Activated naive CD4-positive, alpha-beta T cell treated with anti-CD3 and anti-CD28 coated beads for 36 hours (primary cell): ENCODE data around the gene CNDP1. TPM values are rescaled to one million over a fixed set of nuclear protein-coding genes. Genes with fewer than 3 reads are reported as not detected.
A peak's percentile ranks its signal among the peaks of the same experiment; 100 is the strongest.

ENCODE experiments used
- CTCF ChIA-PET: fragments of 350-600 bp; sonication (Branson Sonifier 250); formaldehyde crosslinking; loops from one replicate; lab custom pipeline; 2021; ENCODE audit warnings: antibody characterized with exemption; lab: Charles Lee
- DNase-seq: peaks from one replicate; pipeline ENCODE4 v3.0.0-alpha.2; 2020
- H3K27ac Mint-ChIP-seq: one replicate; pipeline ENCODE4 v1.8.0; 2021; ENCODE audit warnings: mild to moderate bottlenecking, mixed read lengths
- H3K27me3 Mint-ChIP-seq: one replicate; pipeline ENCODE4 v1.8.0; 2021; ENCODE audit warnings: low read depth, mixed read lengths
- H3K36me3 Mint-ChIP-seq: one replicate; pipeline ENCODE4 v1.8.0; 2021; ENCODE audit warnings: low read depth, mixed read lengths
- H3K4me1 Mint-ChIP-seq: one replicate; pipeline ENCODE4 v1.8.0; 2021; ENCODE audit warnings: low read depth, mixed read lengths
- H3K4me3 Mint-ChIP-seq: one replicate; pipeline ENCODE4 v1.8.0; 2021; ENCODE audit warnings: mild to moderate bottlenecking, moderate library complexity, mixed read lengths
- H3K9me3 Mint-ChIP-seq: one replicate; pipeline ENCODE4 v1.8.0; 2021; ENCODE audit warnings: mixed read lengths
- intact Hi-C: fragments of 100-400 bp; cut with micrococcal nuclease; formaldehyde crosslinking; loops from one replicate; pipeline ENCODE4 v1.15.1; 2023
- total RNA-seq, 2 experiments: library from RNA; stranded (reverse); gene quantifications; one replicate each; pipeline ENCODE4 v1.2.3, GENCODE V29; 2021

Gene CNDP1
- total RNA-seq, 2 experiments from 2014 or later: not detected

DNA sequence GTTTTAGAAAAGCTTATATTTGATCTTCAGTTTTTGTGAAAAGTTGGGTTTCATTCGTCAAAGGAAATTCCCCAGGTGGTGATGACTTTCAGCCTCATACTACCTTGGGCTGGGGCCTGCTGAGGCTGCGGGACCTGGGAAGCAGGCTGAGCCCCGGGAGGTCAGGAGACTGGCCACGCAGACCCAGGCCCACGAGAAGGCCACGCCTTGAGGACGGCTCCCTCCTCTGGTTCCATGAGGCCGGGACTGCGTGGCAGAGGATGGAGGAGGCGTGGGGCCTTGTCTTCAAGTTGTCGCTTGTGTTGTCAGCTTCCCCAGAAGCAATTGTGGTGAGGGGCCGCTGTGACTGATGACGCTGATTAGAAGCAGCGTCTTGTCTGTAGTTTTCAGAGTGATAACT, 26.4 kb upstream of the CNDP1 start:
- H3K4me1 Mint-ChIP-seq: no peaks in the 10 kb centered on the region
- H3K9me3 Mint-ChIP-seq: no peaks in the 10 kb centered on the region
- H3K27me3 Mint-ChIP-seq: no peaks in the 10 kb centered on the region
- no peak overlapping the region for H3K27ac Mint-ChIP-seq
- no peak for DNase-seq
- CTCF ChIA-PET: interaction anchor here (1.1 kb wide), 1 partner anchor 10 kb away, joined by 3 read pairs; no protein-coding TSS in a partner anchor
- H3K4me3 Mint-ChIP-seq: no peak overlapping the region
- intact Hi-C loops: no loop called here
- H3K36me3 Mint-ChIP-seq: peaks cover 44% of the 10 kb centered on the region

DNA sequence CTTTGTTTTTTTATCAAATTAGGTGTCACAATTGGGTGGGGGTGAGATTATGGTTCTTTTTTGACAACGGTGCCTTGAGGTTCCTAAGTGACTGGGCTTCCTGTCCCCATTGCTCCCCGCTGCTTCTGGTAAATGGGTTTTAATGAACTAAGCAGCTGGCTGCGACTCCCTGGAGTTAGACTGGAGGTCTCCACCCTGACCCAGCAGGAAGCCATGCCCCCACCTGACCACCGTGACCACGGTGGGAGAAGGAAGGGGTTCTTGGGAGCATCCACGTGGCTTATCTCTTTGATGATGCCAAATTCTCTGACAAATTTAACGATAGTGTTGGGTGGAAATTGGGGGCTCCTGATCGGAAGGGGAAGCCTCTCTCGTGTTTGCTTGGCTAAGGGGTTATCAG, 25.9 kb upstream of the CNDP1 start:
- Mint-ChIP-seq H3K4me3 (no peak overlapping the region), H3K27ac (no peak overlapping the region), H3K4me1 (no peaks in the 10 kb centered on the region), H3K36me3 (peaks cover 41% of the 10 kb centered on the region), H3K27me3 (no peaks in the 10 kb centered on the region), H3K9me3 (no peaks in the 10 kb centered on the region)
- CTCF ChIA-PET: interaction anchor here (1.1 kb wide), 1 partner anchor 10 kb away, joined by 3 read pairs; no protein-coding TSS in a partner anchor
- intact Hi-C loops: no loop called here
- no peak for DNase-seq

GRCh38 chr18:74508821-74509225, 25.5 kb upstream of the CNDP1 start:
- Mint-ChIP-seq H3K27ac (no peak overlapping the region), H3K4me1 (no peaks in the 10 kb centered on the region), H3K9me3 (no peaks in the 10 kb centered on the region), H3K4me3 (no peak overlapping the region), H3K36me3 (peaks cover 41% of the 10 kb centered on the region), H3K27me3 (no peaks in the 10 kb centered on the region)
- DNase-seq: no peak
- intact Hi-C loops: no loop called here
- CTCF ChIA-PET: no interaction called here

- Mint-ChIP-seq H3K9me3 (no peaks in the 10 kb centered on the region), H3K27me3 (no peaks in the 10 kb centered on the region), H3K4me1 (no peaks in the 10 kb centered on the region), H3K27ac (no peak overlapping the region), H3K36me3 (peaks cover 46% of the 10 kb centered on the region), H3K4me3 (no peak overlapping the region)
- CTCF ChIA-PET: no interaction called here
- DNase-seq: peak; percentile 1
- intact Hi-C loops: no loop called here
Measured at GRCh38 chr18:74509856-74510769, 24.2 kb upstream of the CNDP1 start.

DNA sequence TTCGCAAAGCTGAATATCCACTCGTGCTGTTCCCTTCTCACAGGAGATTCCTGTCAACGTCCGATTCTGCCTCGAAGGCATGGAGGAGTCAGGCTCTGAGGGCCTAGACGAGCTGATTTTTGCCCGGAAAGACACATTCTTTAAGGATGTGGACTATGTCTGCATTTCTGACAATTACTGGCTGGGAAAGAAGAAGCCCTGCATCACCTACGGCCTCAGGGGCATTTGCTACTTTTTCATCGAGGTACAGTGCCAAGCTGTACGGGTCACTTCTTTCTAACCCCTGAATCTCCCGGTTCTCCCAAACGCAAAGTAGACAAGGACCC, 23.6 kb upstream of the CNDP1 start:
- DNase-seq: no peak
- Mint-ChIP-seq H3K36me3 (peaks cover 44% of the 10 kb centered on the region), H3K27me3 (no peaks in the 10 kb centered on the region), H3K4me1 (no peaks in the 10 kb centered on the region), H3K4me3 (no peak overlapping the region), H3K9me3 (no peaks in the 10 kb centered on the region), H3K27ac (no peak overlapping the region)
- CTCF ChIA-PET: no interaction called here
- intact Hi-C loops: no loop called here

DNA sequence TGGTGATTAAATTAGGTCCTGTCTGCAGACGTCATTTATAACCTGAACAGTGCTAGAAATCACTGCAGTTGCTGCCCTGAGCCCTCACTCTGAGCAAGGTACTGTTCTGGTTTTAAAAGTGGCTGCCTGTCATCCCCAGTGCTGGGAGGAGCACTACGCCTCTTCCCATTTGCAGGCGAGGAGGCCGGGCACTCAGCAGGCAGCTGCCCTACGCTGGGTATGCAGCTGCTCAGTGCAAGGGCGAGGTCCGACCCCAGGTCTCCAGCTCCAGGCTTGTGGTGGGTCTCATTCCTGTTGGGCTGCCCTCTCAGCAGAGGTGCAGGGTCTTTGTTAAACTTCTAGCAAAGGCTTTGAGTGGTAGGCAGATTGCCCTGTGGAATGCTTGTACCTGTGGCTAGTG, 22.5 kb upstream of the CNDP1 start:
- Mint-ChIP-seq H3K9me3 (no peaks in the 10 kb centered on the region), H3K27me3 (no peaks in the 10 kb centered on the region), H3K4me3 (no peak overlapping the region), H3K4me1 (no peaks in the 10 kb centered on the region), H3K36me3 (peaks cover 43% of the 10 kb centered on the region), H3K27ac (no peak overlapping the region)
- CTCF ChIA-PET: interaction anchor here (0.6 to 2.4 kb wide), 3 partner anchors 40 to 50 kb away, joined by 3 to 12 read pairs (median 3); no protein-coding TSS in a partner anchor
- intact Hi-C loops: no loop called here
- DNase-seq: no peak

- Mint-ChIP-seq H3K27ac (no peak overlapping the region), H3K36me3 (peaks cover 39% of the 10 kb centered on the region), H3K4me3 (no peak overlapping the region), H3K4me1 (no peaks in the 10 kb centered on the region), H3K27me3 (no peaks in the 10 kb centered on the region), H3K9me3 (no peaks in the 10 kb centered on the region)
- DNase-seq: no peak
- CTCF ChIA-PET: interaction anchor here (0.9 to 2.4 kb wide), 2 partner anchors 39 to 49 kb away, joined by 3 to 12 read pairs; no protein-coding TSS in a partner anchor
- intact Hi-C loops: no loop called here
Measured at GRCh38 chr18:74512321-74513053, 21.8 kb upstream of the CNDP1 start.

GRCh38 chr18:74513149-74513882, 21.0 kb upstream of the CNDP1 start:
- intact Hi-C loops: no loop called here
- H3K27me3 Mint-ChIP-seq: no peaks in the 10 kb centered on the region
- DNase-seq: no peak
- H3K9me3 Mint-ChIP-seq: no peaks in the 10 kb centered on the region
- no peak overlapping the region for H3K4me3 Mint-ChIP-seq
- H3K27ac Mint-ChIP-seq: no peak overlapping the region
- H3K36me3 Mint-ChIP-seq: peaks cover 38% of the 10 kb centered on the region
- H3K4me1 Mint-ChIP-seq: no peaks in the 10 kb centered on the region
- CTCF ChIA-PET: interaction anchor here (2.4 kb wide), 1 partner anchor 39 kb away, joined by 12 read pairs; no protein-coding TSS in a partner anchor

- H3K36me3 Mint-ChIP-seq: peaks cover 38% of the 10 kb centered on the region
- no peaks in the 10 kb centered on the region for H3K9me3 Mint-ChIP-seq
- H3K4me1 Mint-ChIP-seq: no peaks in the 10 kb centered on the region
- CTCF ChIA-PET: no interaction called here
- no peak overlapping the region for H3K4me3 Mint-ChIP-seq
- no peak for DNase-seq
- H3K27me3 Mint-ChIP-seq: no peaks in the 10 kb centered on the region
- H3K27ac Mint-ChIP-seq: no peak overlapping the region
- intact Hi-C loops: no loop called here
Measured at GRCh38 chr18:74513883-74514205, 20.5 kb upstream of the CNDP1 start.

DNA sequence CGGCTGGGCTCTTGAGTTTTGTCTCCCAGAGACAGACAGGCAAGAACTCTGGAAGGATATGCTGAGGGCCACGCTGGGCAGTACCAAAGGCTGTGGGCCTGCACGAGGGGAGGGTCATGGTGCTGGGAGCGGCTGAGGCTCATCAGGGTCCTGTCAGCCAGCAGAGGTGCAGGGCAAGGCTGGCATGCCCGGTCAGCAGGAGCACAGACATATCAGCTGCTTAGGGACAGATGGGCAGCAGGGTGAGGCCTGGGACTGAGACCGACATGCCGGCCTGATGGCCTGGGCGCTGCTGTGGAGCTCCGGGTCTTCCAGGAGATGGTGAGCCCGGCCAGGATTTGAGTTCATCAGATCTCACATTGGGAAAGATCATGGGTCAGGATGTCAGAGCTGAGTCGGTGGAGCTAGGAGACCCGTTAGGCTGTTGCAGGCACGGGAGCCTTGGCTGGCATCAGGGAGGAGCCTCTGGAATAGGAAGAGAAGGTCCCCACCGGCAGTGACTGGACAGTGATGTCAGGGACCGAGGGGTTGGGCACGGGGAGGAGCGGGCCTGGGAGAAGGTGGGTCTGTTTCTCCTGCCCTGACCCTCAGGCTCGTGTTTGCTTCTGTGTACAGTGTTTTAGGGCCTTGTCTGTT, 19.3 kb upstream of the CNDP1 start:
- peak overlapping the region; percentile 53 for H3K27ac Mint-ChIP-seq
- intact Hi-C loops: no loop called here
- no peaks in the 10 kb centered on the region for H3K4me1 Mint-ChIP-seq
- DNase-seq: no peak
- CTCF ChIA-PET: interaction anchor here (1.0 kb wide), 1 partner anchor 37 kb away, joined by 4 read pairs; no protein-coding TSS in a partner anchor
- H3K27me3 Mint-ChIP-seq: no peaks in the 10 kb centered on the region
- H3K9me3 Mint-ChIP-seq: no peaks in the 10 kb centered on the region
- H3K36me3 Mint-ChIP-seq: peaks cover 42% of the 10 kb centered on the region
- no peak overlapping the region for H3K4me3 Mint-ChIP-seq

DNA sequence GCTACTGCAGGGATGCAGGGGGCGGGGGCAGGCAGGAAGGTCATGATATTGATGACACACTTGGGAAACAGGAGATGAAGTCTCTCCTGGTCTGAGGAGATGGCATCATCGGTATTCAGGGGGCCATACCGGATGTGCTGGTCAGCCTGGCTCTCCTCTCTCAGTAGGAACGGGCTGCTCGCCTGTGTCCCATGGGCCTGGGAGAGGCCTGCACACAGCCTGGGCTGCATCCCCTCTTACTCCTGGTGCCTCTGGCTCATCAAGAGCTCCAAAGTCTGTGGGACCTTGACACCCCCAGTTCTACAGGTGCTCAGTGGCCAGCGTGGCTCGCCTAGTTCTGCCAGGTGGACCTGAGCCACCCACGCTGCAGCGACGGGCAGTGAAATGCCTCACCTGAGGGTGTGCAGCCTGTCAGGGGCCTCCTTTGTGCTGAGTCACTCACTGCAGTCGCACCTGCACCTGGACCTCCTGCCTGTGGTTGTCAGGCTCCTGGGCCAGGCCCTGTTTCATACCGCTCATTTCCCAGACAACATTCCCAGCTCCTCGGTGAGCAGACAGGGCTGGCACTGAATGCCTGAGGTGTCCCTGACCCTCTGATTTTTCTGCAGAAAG, 18.6 kb upstream of the CNDP1 start:
- no peak for DNase-seq
- intact Hi-C loops: no loop called here
- CTCF ChIA-PET: interaction anchor here (1.0 kb wide), 1 partner anchor 36 kb away, joined by 4 read pairs; no protein-coding TSS in a partner anchor
- H3K9me3 Mint-ChIP-seq: no peaks in the 10 kb centered on the region
- peaks cover 43% of the 10 kb centered on the region for H3K36me3 Mint-ChIP-seq
- H3K4me3 Mint-ChIP-seq: no peak overlapping the region
- no peak overlapping the region for H3K27ac Mint-ChIP-seq
- no peaks in the 10 kb centered on the region for H3K4me1 Mint-ChIP-seq
- H3K27me3 Mint-ChIP-seq: no peaks in the 10 kb centered on the region
